C4-2B (cell line): ENCODE data around the gene RASGRF2.

Experiments
- H3K27ac ChIP-seq: fragments of 450-650 bp; 2 replicates; pipeline ENCODE4 v1.5.1; 2017
- ZFX ChIP-seq: fragments of 450-650 bp; IDR thresholded peaks from 2 replicates; pipeline ENCODE4 v1.6.1; 2017
- TF ChIP-seq, protein P1 (sequence below): fragments of 450-650 bp; conservative IDR thresholded peaks from 2 replicates; pipeline ENCODE4 v1.5.1; 2017; ENCODE audit warnings: mild to moderate bottlenecking

Gene RASGRF2

DNA sequence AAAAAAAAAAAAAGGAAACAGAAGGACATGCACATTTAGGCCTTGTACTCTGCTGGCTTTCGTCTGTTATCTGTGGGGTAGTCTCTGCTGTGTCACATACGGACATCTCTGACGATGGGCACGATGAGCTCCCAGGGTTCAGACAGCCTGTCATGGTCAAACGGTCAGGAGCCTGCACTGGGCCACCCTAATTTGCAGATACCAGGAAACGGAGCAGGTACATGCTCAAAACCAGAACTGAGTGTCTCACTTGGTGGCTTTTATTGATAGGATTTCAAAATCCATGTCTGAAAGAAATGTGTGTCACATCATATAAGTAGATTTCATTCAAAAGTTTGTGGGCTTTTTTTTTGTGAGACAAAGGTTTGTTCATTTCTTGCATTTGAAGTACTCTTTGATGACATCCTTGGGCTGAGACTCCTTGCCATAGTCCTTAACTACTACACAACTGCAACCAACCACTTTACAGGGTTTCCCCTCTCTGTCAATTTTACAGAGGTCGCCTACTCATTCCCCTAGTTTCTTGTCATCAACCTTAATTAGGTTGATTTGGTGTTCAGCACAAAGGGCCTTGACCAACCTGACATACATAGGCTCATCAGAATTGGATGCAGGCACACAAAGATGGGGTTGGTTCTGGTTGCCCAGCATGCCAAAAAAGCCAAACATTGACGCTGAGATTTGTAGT lies 281.9 kb downstream of the RASGRF2 start:
- H3K27ac ChIP-seq: no peak overlapping the region
- TF ChIP-seq, protein P1, sequence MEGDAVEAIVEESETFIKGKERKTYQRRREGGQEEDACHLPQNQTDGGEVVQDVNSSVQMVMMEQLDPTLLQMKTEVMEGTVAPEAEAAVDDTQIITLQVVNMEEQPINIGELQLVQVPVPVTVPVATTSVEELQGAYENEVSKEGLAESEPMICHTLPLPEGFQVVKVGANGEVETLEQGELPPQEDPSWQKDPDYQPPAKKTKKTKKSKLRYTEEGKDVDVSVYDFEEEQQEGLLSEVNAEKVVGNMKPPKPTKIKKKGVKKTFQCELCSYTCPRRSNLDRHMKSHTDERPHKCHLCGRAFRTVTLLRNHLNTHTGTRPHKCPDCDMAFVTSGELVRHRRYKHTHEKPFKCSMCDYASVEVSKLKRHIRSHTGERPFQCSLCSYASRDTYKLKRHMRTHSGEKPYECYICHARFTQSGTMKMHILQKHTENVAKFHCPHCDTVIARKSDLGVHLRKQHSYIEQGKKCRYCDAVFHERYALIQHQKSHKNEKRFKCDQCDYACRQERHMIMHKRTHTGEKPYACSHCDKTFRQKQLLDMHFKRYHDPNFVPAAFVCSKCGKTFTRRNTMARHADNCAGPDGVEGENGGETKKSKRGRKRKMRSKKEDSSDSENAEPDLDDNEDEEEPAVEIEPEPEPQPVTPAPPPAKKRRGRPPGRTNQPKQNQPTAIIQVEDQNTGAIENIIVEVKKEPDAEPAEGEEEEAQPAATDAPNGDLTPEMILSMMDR: no peak
- no peak for TF ChIP-seq ZFX

DNA sequence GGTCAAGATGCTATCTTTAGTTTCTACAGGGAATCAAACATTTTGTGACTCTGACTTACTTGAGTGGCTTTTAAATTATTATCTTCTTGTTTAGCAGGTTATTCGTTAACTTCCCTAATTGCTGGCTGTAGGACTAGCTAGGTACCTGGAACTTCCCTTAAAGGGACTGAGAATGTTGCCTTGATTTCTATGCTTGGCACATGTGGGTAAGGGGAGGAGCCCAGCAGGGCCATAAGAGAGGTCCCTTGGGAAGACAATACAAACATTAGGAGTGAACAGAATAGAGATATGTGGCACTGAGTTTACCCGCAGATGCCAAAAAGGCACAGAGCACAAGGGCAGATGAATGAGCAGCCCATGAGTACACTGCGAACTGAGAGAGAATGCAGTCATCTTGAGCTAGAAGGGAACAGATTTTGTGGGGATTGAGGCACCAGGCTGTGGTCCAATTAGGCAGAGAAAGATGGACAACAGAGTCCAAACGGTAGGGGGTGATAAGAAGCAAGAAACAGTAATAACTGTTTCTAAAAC lies 282.8 kb downstream of the RASGRF2 start:
- H3K27ac ChIP-seq: no peak overlapping the region

DNA sequence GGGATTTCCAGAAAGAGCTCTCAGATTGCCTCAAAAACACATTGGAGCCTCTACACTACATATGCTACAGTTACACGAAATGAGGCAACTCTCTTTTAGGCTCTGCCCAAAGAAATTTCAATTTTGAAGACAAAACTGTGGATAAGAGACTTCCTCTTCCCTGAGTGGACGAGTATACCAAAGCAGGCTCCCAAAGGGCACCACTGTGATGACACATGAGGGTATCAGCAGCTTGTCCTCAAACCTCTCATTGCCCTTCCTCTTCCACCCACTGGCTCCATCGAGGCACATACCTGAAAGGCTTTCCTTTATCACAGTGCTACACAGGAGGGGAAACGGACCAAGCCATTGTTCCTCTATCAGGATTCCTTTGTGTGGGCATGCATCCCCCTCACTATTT lies 284.3 kb downstream of the RASGRF2 start:
- TF ChIP-seq ZFX: no peak
- TF ChIP-seq, protein P1: no peak
- no peak overlapping the region for H3K27ac ChIP-seq

More for the DNA sequence above, 282.8 kb downstream of the RASGRF2 start:
- TF ChIP-seq, protein P1: no peak
- no peak for TF ChIP-seq ZFX

DNA sequence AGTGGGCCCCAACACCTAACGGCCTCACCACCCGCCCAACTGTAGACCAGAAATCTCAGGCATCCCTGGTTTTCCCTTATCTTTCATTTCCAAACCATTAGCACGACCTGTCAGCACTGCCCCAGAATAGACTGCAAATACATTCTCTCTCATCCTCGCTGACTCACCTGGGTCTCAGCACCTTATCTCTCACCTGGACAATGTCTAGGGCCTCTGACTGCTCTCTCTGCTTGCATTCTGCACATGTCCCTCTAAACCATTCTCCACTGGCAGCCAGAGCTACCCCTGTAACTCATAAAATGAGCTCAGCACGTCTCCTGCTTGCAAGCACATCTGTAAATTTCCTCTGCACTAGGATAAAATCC lies 285.7 kb downstream of the RASGRF2 start:
- no peak overlapping the region for H3K27ac ChIP-seq
- no peak for TF ChIP-seq ZFX
- TF ChIP-seq, protein P1: no peak

DNA sequence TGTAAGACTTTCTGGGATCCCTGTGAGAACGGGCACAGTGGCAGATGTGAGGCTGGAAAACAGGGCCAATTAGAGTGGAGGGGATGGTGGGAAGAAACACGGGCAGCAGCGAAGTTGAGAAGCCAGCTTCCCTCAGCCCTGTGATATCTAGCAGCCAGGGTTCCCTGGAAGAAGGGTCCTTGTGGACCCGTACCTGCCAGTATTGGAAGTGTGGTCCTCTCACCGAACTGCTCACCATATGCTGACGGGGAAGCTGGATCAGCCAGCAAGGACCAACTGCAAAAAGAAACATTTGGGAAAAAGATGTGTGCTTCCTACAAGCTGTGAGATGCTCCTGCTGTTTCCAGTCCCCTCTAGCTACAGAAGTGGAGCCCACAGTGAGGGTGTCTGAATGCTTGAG lies 286.5 kb downstream of the RASGRF2 start:
- H3K27ac ChIP-seq: no peak overlapping the region

DNA sequence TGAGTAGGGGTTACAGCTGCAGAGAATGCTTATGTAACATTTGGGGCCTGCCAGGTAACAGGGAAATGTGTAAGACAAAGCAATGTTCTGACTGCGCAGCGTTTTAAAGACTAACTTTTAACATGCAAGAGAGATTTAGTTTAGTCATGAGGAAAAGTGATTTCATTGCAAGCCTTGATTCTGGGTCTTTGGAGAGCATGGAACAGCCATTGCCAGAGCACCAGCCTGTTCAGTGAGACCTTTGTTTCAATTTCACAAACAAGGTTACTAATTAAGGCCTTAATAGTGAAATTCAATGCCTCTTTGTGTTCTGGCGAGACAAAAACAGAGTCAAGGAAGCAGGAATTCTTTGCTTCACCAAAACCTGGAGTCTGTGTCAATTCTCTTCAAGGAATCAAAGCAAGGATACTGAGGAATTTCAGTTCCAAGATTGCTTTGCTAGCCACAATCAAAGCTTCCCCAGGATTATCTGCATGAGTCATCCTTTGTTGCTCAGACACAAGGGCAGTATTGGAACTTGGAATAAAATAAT lies 287.3 kb downstream of the RASGRF2 start:
- no peak overlapping the region for H3K27ac ChIP-seq
- TF ChIP-seq ZFX: no peak
- TF ChIP-seq, protein P1: no peak

More for the DNA sequence above, 286.5 kb downstream of the RASGRF2 start:
- no peak for TF ChIP-seq ZFX
- TF ChIP-seq, protein P1: no peak

DNA sequence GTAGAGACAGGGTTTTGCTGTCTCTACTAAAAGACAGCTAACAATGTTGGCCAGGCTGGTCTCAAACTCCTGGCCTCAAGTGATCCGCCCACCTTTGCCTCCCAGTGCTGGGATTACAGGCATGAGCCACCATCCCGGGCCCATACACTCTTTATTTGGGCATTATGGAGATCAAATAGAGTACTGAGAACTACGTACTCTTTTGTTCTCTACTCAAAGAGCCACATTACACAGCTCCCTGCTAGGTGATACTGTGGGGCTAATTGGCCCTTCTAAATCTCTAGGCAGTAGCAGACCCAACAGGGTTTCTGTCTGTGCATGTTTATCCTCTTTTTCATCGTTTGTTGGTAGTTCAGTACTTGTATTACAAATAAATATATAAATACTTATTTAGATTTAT lies 289.1 kb downstream of the RASGRF2 start:
- TF ChIP-seq ZFX: no peak
- TF ChIP-seq, protein P1: no peak
- no peak overlapping the region for H3K27ac ChIP-seq
